Measurements from ENCODE around the gene ELF2. TPM values are rescaled to one million over a fixed set of nuclear protein-coding genes. Genes with fewer than 3 reads are reported as not detected.

The ELF2 gene
- total and polyA plus RNA-seq, 2 of the 8 experiments (the other 6 are each of a cell fraction or from before 2014, with no cell fraction given): 21.1 to 44.3 TPM

- no peak for TF ChIP-seq CTCF (IDR thresholded peaks at IDR 0.05; ENCODE audit: control extremely low read depth in 1 of 3, insufficient read depth in 1 of 3, low read depth in 1 of 3, low read length in 3 of 3)
- TF ChIP-seq POLR2AphosphoS5 (IDR thresholded peaks at IDR 0.05; ENCODE audit: low read depth, low read length): no peak
- 0 out of 2 replicates have a peak, but pooled peaks have one; percentile 6 for TF ChIP-seq KDM1A (IDR thresholded peaks at IDR 0.05; ENCODE audit: borderline replicate concordance, low read length)
- no peak for TF ChIP-seq SIX5 (IDR thresholded peaks at IDR 0.05; ENCODE audit: low read depth, low read length)
- TF ChIP-seq JUND (IDR thresholded peaks at IDR 0.05; ENCODE audit: low read length): no peak
- TF ChIP-seq RFX5 (IDR thresholded peaks at IDR 0.05; ENCODE audit: borderline replicate concordance, low read depth, low read length): no peak
- peak; percentile 93 for TF ChIP-seq TEAD4 (IDR thresholded peaks at IDR 0.05; ENCODE audit: low read depth, low read length)
- TF ChIP-seq HDAC6 (IDR thresholded peaks at IDR 0.05; ENCODE audit: low read depth, low read length): no peak
- TF ChIP-seq GTF2F1 (IDR thresholded peaks at IDR 0.05; ENCODE audit: borderline replicate concordance, low read depth, low read length): no peak
- TF ChIP-seq CEBPB (IDR thresholded peaks at IDR 0.05; ENCODE audit: low read depth, low read length): peak; percentile 82
- no peak for TF ChIP-seq POU5F1 (IDR thresholded peaks at IDR 0.05; ENCODE audit: low read depth, low read length)
- peak; percentile 80; the same call in 1 of the 2 replicates for TF ChIP-seq SP1 (IDR thresholded peaks at IDR 0.05; ENCODE audit: low read depth, low read length)
- peak in 1 of 2 experiments; percentile 73; a peak in 1 of 3 replicates for TF ChIP-seq EP300 (IDR thresholded peaks at IDR 0.05; ENCODE audit: borderline replicate concordance in 1 of 2, low read depth in 2 of 2, low read length in 2 of 2)
- TF ChIP-seq ATF2 (IDR thresholded peaks at IDR 0.05; ENCODE audit: low read length): peak; percentile 59; the same call in 1 of the 2 replicates
Observed at GRCh38 chr4:139153411-139154133, 23.4 kb downstream of the ELF2 start (continued).
